Stimulated activated CD4-positive, alpha-beta T cell treated with anti-CD3 and anti-CD28 coated beads, Interleukin-2, amount 100 ng/mL, for 24 hours (primary cell): ENCODE results near the gene DUS4L.

Source experiments
- DNase-seq, 2 donors: peaks; one replicate each; pipeline ENCODE4 v3.0.0-alpha.2; 2020

DUS4L gene

DNA sequence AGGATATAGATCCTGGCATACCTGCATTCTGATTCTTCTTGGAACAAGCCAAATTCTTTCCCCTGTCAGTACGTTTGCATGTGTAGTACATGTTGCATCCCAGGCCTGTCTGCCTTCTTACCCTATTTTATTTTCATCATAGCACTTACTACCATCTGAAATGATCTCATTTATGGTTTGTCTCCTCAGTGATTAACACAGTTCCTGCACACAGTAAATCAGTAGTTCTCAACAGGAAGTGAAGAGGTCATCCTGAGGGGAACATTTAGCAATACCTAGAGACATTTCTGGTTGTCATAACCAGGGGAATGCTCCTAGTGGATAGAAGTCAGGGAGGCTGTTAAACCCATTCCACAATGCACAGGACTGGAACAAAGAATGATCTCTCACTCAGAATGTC lies 58.7 kb downstream of the DUS4L start:
- no peak for DNase-seq

DNA sequence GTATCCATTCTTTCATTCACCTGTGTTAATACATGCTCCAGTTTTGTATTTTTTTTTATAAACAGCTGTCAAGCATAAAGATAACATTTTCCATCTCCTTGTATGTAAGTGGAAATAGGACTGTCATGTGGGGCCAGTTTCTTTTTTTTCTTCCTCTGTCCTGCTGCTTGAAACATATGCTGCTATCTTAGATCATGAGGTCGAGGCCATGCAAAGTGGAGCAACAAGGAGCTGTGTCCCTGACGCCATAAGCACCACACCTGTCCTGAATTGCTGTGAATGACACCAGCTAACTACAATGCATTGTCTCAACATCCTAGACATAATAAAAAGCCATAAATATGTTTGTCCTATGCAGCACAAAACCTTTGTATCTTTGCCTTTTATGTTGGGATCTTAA lies 59.1 kb downstream of the DUS4L start:
- DNase-seq, result no peak

DNA sequence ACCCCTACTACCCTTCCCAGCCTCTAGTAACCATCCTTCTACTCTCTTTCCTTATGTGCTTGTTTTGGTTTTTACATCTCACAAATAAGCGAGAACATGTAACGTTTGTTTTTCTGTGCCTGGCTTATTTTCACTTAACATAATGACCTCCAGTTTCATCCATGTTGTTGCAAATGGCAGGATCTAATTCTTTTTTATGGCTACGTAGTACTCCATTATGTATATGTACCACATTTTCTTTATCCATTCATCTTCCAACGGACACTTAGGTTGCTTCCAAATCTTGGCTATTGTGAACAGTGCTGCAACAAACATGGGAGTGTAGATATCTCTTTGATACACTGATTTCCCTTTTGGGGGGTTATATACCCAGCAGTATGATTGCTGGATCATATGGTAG lies 63.2 kb downstream of the DUS4L start:
- no peak for DNase-seq
